PFSK-1 (cell line): ENCODE results near the gene INS.

Source experiments
- FOXP2 ChIP-seq: optimal IDR thresholded peaks from 2 replicates; pipeline ENCODE3; 2011; ENCODE audit warnings: borderline replicate concordance, control low read depth, inconsistent platforms; ENCODE audit not compliant: insufficient read depth; ENCODE audit errors: extremely low read length, extremely low read depth
- POLR2AphosphoS5 ChIP-seq: IDR thresholded peaks from 2 replicates; pipeline ENCODE4 v1.6.1; 2012; ENCODE audit warnings: low read depth, mild to moderate bottlenecking, control low read depth, low read length, moderate library complexity
- REST ChIP-seq, 2 experiments: IDR thresholded peaks; 2 replicates each; pipeline versions ENCODE4 v1.6.1 to v1.8.0; 2011 to 2012; ENCODE audit warnings: low read depth in 2 of 2, low read length in 2 of 2, control low read depth in 1 of 2, inconsistent platforms in 1 of 2, mild to moderate bottlenecking in 1 of 2, moderate library complexity in 1 of 2; ENCODE audit not compliant: insufficient read depth in 1 of 2
- SIN3A ChIP-seq: IDR thresholded peaks from 2 replicates; pipeline ENCODE4 v1.6.1; 2012; ENCODE audit warnings: mild to moderate bottlenecking, low read length, moderate library complexity, borderline replicate concordance; ENCODE audit not compliant: insufficient read depth
- TAF1 ChIP-seq: IDR thresholded peaks from 2 replicates; pipeline ENCODE4 v1.6.1; 2012; ENCODE audit warnings: low read length, control low read depth, borderline replicate concordance; ENCODE audit not compliant: insufficient read depth

The INS gene

GRCh38 chr11:2130881-2131352 lies 30.1 kb downstream of the INS start:
- TF ChIP-seq POLR2AphosphoS5: peak; percentile 62
- TF ChIP-seq TAF1: no peak

- TF ChIP-seq POLR2AphosphoS5: peak; percentile 72
- TF ChIP-seq SIN3A: no peak
Measured at GRCh38 chr11:2129699-2130366, 31.2 kb downstream of the INS start.

- TF ChIP-seq FOXP2: no peak
- TF ChIP-seq TAF1: no peak
- no peak for TF ChIP-seq REST (IDR thresholded peaks at IDR 0.05; ENCODE audit: insufficient read depth in 1 of 2, low read depth in 2 of 2, low read length in 2 of 2)
- TF ChIP-seq POLR2AphosphoS5: no peak
- TF ChIP-seq SIN3A: peak; percentile 25; the same call in 1 of the 2 replicates
Measured at GRCh38 chr11:2129308-2129698, 31.7 kb downstream of the INS start.

GRCh38 chr11:2128511-2129307 lies 32.3 kb downstream of the INS start:
- TF ChIP-seq TAF1: peak; percentile 17; the same call in 1 of the 2 replicates
- no peak; the same call in 1 of the 2 replicates for TF ChIP-seq SIN3A
- peak; percentile 64 for TF ChIP-seq POLR2AphosphoS5
- TF ChIP-seq REST (IDR thresholded peaks at IDR 0.05; ENCODE audit: insufficient read depth in 1 of 2, low read depth in 2 of 2, low read length in 2 of 2): no peak
- TF ChIP-seq FOXP2: no peak

- TF ChIP-seq POLR2AphosphoS5: 0 out of 2 replicates have a peak, but pooled peaks have one; percentile 9
- TF ChIP-seq TAF1: no peak
- no peak for TF ChIP-seq REST (IDR thresholded peaks at IDR 0.05; ENCODE audit: insufficient read depth in 1 of 2, low read depth in 2 of 2, low read length in 2 of 2)
Measured at GRCh38 chr11:2128130-2128510, 32.9 kb downstream of the INS start.

- TF ChIP-seq SIN3A: no peak
- no peak for TF ChIP-seq TAF1
- TF ChIP-seq FOXP2: no peak
- no peak for TF ChIP-seq POLR2AphosphoS5
- TF ChIP-seq REST (IDR thresholded peaks at IDR 0.05; ENCODE audit: insufficient read depth in 1 of 2, low read depth in 2 of 2, low read length in 2 of 2): no peak
Measured at GRCh38 chr11:2127482-2128129, 33.4 kb downstream of the INS start.
